HCT116 (cell line): ENCODE measurements around the gene SUZ12. TPM values are rescaled to one million over a fixed set of nuclear protein-coding genes. Genes with fewer than 3 reads are reported as not detected.
"Not testable (repeated sequence)": the region's sequence is repeated elsewhere in the genome, so short reads cannot be mapped to it uniquely, and the experiment has no call there.

Source experiments
- ATAC-seq: fragments of 200-7000 bp; cut with Tn5 transposase; 2 replicates; pipeline ENCODE4 v1.9.1; 2020; ENCODE audit warnings: mild to moderate bottlenecking, moderate library complexity
- BruUV-seq: library from RNA; stranded (reverse); fragments of 400-500 nt; replicated peaks from 2 replicates; lab custom pipeline; 2021; lab: Mats Ljungman, UMichigan
- CTCF ChIA-PET: fragments of 300-600 bp; sonication (Branson Sonifier 250); formaldehyde crosslinking; loops from one replicate; lab custom pipeline; 2021; ENCODE audit warnings: antibody characterized with exemption; lab: Charles Lee
- POLR2A ChIA-PET: fragments of 300-600, 350-600 bp; sonication (Branson Sonifier 250); formaldehyde crosslinking; loops from one replicate; lab custom pipeline; 2021; ENCODE audit warnings: antibody characterized with exemption; lab: Charles Lee
- RAD21 ChIA-PET, 2 experiments: fragments of 300-600 bp; sonication (Branson Sonifier 250); formaldehyde crosslinking; loops; one replicate each; lab custom pipeline; 2023; ENCODE audit warnings: low total read pairs in 2 of 2; ENCODE audit not compliant: uncharacterized antibody in 2 of 2, unreplicated experiment in 2 of 2, low non-redundant PET in 1 of 2; lab: Charles Lee
- DNase-seq: peaks from one replicate; pipeline ENCODE4 v3.0.0-alpha.2; 2010; ENCODE audit warnings: low read depth, low spot score
- H2AFZ ChIP-seq: fragments of 200-600 bp; shearing (Covaris generic), sonication (generic); 2 replicates; pipeline ENCODE4 v1.6.1; 2017; ENCODE audit warnings: low read depth, mixed run types, mixed read lengths, antibody characterized with exemption, low read length; ENCODE audit not compliant: poor library complexity, severe bottlenecking
- H3K27ac ChIP-seq: 2 replicates; pipeline ENCODE4 v1.5.1; 2012; ENCODE audit warnings: low read depth, low read length
- H3K27me3 ChIP-seq: fragments of 200-600 bp; sonication (generic); 2 replicates; pipeline ENCODE4 v1.6.1; 2016; ENCODE audit warnings: mixed run types, low read length, mixed read lengths; ENCODE audit not compliant: insufficient read depth
- H3K36me3 ChIP-seq, 2 experiments: fragments of 200-500 bp in 1 of 2; fragments of 200-600 bp in 1 of 2; sonication (Bioruptor generic) in 1 of 2; sonication (generic) in 1 of 2; 2 replicates each; pipeline versions ENCODE4 v1.5.1 to v1.6.1; 2014 to 2016; ENCODE audit warnings: low read length in 2 of 2, inconsistent platforms in 1 of 2, mixed read lengths in 1 of 2, mixed run types in 1 of 2; ENCODE audit not compliant: insufficient read depth in 2 of 2, control insufficient read depth in 1 of 2
- H3K4me1 ChIP-seq, 2 experiments: fragments of 200-600 bp in 1 of 2; sonication (generic) in 1 of 2; 2 replicates each; pipeline versions ENCODE4 v1.5.1 to v1.6.1; 2012 to 2017; ENCODE audit warnings: low read length in 2 of 2, inconsistent platforms in 1 of 2, mild to moderate bottlenecking in 1 of 2, mixed read lengths in 1 of 2, mixed run types in 1 of 2, moderate library complexity in 1 of 2; ENCODE audit not compliant: insufficient read depth in 2 of 2, control insufficient read depth in 1 of 2
- H3K4me2 ChIP-seq: fragments of 200-600 bp; sonication (generic); 2 replicates; pipeline ENCODE4 v1.6.1; 2017; ENCODE audit warnings: mixed run types, low read length, mixed read lengths
- H3K4me3 ChIP-seq, 2 experiments: fragments of 200-600 bp in 1 of 2; sonication (generic) in 1 of 2; replicated peaks in 1 of 2; 2 replicates each; pipeline ENCODE4 v1.5.1; 2011 to 2016; ENCODE audit warnings: low read length in 2 of 2, control low read depth in 1 of 2, low read depth in 1 of 2, mild to moderate bottlenecking in 1 of 2, mixed read lengths in 1 of 2, mixed run types in 1 of 2
- H3K79me2 ChIP-seq: fragments of 200-600 bp; sonication (generic); 2 replicates; pipeline ENCODE4 v1.6.1; 2017; ENCODE audit warnings: mild to moderate bottlenecking, mixed run types, low read length, moderate library complexity, mixed read lengths; ENCODE audit not compliant: insufficient read depth
- H3K9ac ChIP-seq: fragments of 200-600 bp; sonication (generic); 2 replicates; pipeline ENCODE4 v1.6.1; 2016; ENCODE audit warnings: low read length, mixed read lengths
- H3K9me2 ChIP-seq: fragments of 200-600 bp; sonication (generic), shearing (Covaris generic); 2 replicates; pipeline ENCODE4 v1.6.1; 2017; ENCODE audit warnings: mixed run types, mild to moderate bottlenecking, moderate library complexity; ENCODE audit not compliant: insufficient read depth
- H3K9me3 ChIP-seq, 2 experiments: fragments of 200-500 bp in 1 of 2; fragments of 200-600 bp in 1 of 2; sonication (Bioruptor generic) in 1 of 2; sonication (generic) in 1 of 2; 2 replicates each; pipeline ENCODE4 v1.6.1; 2014 to 2017; ENCODE audit warnings: low read length in 2 of 2, mixed read lengths in 2 of 2, inconsistent platforms in 1 of 2, low read depth in 1 of 2, mild to moderate bottlenecking in 1 of 2, mixed run types in 1 of 2, moderate library complexity in 1 of 2; ENCODE audit not compliant: control insufficient read depth in 1 of 2, insufficient read depth in 1 of 2
- H4K20me1 ChIP-seq: fragments of 200-600 bp; sonication (generic), shearing (Covaris generic); 2 replicates; pipeline ENCODE4 v1.6.1; 2017; ENCODE audit warnings: mixed run types, mild to moderate bottlenecking, moderate library complexity; ENCODE audit not compliant: insufficient read depth
- EGR1 ChIP-seq: IDR thresholded peaks from 2 replicates; pipeline ENCODE4 v1.6.1; 2012; ENCODE audit warnings: low read depth
- EZH2 ChIP-seq: fragments of 200-600 bp; sonication (generic); IDR thresholded peaks from 2 replicates; pipeline ENCODE4 v1.6.1; 2017; ENCODE audit warnings: antibody characterized with exemption, mixed run types
- EZH2phosphoT487 ChIP-seq: fragments of 200-600 bp; IDR thresholded peaks from 2 replicates; pipeline ENCODE4 v1.6.1; 2018; ENCODE audit warnings: antibody characterized with exemption, borderline replicate concordance
- POLR2A ChIP-seq: IDR thresholded peaks from 2 replicates; pipeline ENCODE4 v1.7.0; 2011; ENCODE audit warnings: borderline replicate concordance; ENCODE audit not compliant: insufficient read depth, insufficient read length; ENCODE audit errors: extremely low read depth
- POLR2AphosphoS5 ChIP-seq: IDR thresholded peaks from 2 replicates; pipeline ENCODE4 v1.6.1; 2011; ENCODE audit warnings: mild to moderate bottlenecking, low read depth, low read length, moderate library complexity
- SP1 ChIP-seq: IDR thresholded peaks from 2 replicates; pipeline ENCODE4 v1.6.1; 2012; ENCODE audit warnings: low read depth
- SRF ChIP-seq: IDR thresholded peaks from 2 replicates; pipeline ENCODE4 v1.6.1; 2012; ENCODE audit warnings: low read depth
- TCF7L2 ChIP-seq: IDR thresholded peaks from 2 replicates; pipeline ENCODE4 v1.7.0; 2011; ENCODE audit warnings: borderline replicate concordance, inconsistent platforms; ENCODE audit not compliant: insufficient read depth, insufficient read length; ENCODE audit errors: extremely low read depth
- ZFX ChIP-seq: fragments of 450-650 bp; IDR thresholded peaks from 2 replicates; pipeline ENCODE4 v1.6.1; 2017
- ZNF274 ChIP-seq: fragments of 200-500 bp; sonication (Bioruptor generic); IDR thresholded peaks from 2 replicates; pipeline ENCODE4 v1.6.1; 2014; ENCODE audit warnings: mild to moderate bottlenecking, low read depth, low read length, inconsistent platforms
- intact Hi-C: fragments of 100-400 bp; cut with micrococcal nuclease; formaldehyde crosslinking; loops from 2 replicates; pipeline ENCODE4 v1.10.0; 2022
- total RNA-seq: library from RNA; stranded (reverse); gene quantifications from one replicate; pipeline ENCODE4 v1.2.1, GENCODE V29; 2021; ENCODE audit not compliant: unreplicated experiment
- TF ChIP-seq, protein P1 (sequence below): IDR thresholded peaks from 2 replicates; pipeline ENCODE4 v1.6.1; 2011; ENCODE audit warnings: mild to moderate bottlenecking, low read length, moderate library complexity; ENCODE audit not compliant: insufficient replicate concordance; ENCODE audit errors: extremely low read depth
- TF ChIP-seq, protein P2 (sequence below), 3 experiments: fragments of 200-600 bp in 1 of 3; sonication (generic) in 1 of 3; IDR thresholded peaks in 2 of 3; conservative IDR thresholded peaks in 1 of 3; 2 replicates each; pipeline ENCODE4 v1.5.1; 2012 to 2017; ENCODE audit warnings: low read depth in 2 of 3, low read length in 2 of 3, antibody characterized with exemption in 1 of 3, borderline replicate concordance in 1 of 3, control low read depth in 1 of 3, mild to moderate bottlenecking in 1 of 3, mixed read lengths in 1 of 3, mixed run types in 1 of 3, moderate library complexity in 1 of 3; ENCODE audit not compliant: insufficient read depth in 1 of 3
- TF ChIP-seq, protein P3 (sequence below): IDR thresholded peaks from 2 replicates; pipeline ENCODE4 v1.6.1; 2012

SUZ12 gene
- total RNA-seq, 1 experiment from 2014 or later: 44.9 TPM

DNA sequence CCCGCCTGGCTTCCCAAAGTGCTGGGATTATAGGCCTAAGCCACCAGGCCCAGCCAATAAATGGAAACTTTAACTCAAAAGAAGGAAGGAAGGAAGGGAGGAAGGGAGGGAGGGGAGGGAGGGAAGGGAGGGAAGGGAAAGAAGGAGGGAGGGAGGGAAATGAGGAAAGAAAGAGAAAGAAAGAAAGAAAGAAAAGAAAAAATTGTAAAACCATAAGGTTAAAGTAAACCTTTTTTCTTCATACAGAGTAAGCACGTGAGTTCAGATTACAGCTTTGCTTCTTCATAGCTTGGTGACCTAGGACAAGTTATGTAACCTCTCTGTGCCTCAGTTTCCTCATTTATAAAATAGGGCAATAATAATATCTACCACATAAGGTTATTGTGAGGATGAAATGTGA lies 96.4 kb downstream of the SUZ12 start:
- no peaks in the 10 kb centered on the region for H3K9me3 ChIP-seq
- no peaks in the 10 kb centered on the region for H3K27me3 ChIP-seq
- ChIA-PET POLR2A (interaction anchor here (0.7 kb wide), 1 partner anchor 681 kb away, joined by 3 read pairs; no protein-coding TSS in a partner anchor), RAD21 (no interaction called here), CTCF (no interaction called here)
- DNase-seq (no peak), ATAC-seq (no peak)
- no peak overlapping the region for H3K4me3 ChIP-seq
- no peaks in the 10 kb centered on the region for H3K9me2 ChIP-seq
- H4K20me1 ChIP-seq: no peaks in the 10 kb centered on the region
- no peaks in the 10 kb centered on the region for H3K4me1 ChIP-seq
- TF ChIP-seq, protein P1, sequence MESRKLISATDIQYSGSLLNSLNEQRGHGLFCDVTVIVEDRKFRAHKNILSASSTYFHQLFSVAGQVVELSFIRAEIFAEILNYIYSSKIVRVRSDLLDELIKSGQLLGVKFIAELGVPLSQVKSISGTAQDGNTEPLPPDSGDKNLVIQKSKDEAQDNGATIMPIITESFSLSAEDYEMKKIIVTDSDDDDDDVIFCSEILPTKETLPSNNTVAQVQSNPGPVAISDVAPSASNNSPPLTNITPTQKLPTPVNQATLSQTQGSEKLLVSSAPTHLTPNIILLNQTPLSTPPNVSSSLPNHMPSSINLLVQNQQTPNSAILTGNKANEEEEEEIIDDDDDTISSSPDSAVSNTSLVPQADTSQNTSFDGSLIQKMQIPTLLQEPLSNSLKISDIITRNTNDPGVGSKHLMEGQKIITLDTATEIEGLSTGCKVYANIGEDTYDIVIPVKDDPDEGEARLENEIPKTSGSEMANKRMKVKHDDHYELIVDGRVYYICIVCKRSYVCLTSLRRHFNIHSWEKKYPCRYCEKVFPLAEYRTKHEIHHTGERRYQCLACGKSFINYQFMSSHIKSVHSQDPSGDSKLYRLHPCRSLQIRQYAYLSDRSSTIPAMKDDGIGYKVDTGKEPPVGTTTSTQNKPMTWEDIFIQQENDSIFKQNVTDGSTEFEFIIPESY: no peak
- TF ChIP-seq ZNF274: no peak
- no peak for TF ChIP-seq POLR2AphosphoS5
- no peak for TF ChIP-seq ZFX
- no peak for TF ChIP-seq EZH2phosphoT487
- TF ChIP-seq EZH2: no peak
- TF ChIP-seq EGR1: no peak
- no peak for TF ChIP-seq POLR2A
- TF ChIP-seq, protein P2, sequence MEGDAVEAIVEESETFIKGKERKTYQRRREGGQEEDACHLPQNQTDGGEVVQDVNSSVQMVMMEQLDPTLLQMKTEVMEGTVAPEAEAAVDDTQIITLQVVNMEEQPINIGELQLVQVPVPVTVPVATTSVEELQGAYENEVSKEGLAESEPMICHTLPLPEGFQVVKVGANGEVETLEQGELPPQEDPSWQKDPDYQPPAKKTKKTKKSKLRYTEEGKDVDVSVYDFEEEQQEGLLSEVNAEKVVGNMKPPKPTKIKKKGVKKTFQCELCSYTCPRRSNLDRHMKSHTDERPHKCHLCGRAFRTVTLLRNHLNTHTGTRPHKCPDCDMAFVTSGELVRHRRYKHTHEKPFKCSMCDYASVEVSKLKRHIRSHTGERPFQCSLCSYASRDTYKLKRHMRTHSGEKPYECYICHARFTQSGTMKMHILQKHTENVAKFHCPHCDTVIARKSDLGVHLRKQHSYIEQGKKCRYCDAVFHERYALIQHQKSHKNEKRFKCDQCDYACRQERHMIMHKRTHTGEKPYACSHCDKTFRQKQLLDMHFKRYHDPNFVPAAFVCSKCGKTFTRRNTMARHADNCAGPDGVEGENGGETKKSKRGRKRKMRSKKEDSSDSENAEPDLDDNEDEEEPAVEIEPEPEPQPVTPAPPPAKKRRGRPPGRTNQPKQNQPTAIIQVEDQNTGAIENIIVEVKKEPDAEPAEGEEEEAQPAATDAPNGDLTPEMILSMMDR (IDR thresholded peaks at IDR 0.05 in 2 of 3, conservative IDR thresholded peaks at IDR 0.05 in 1 of 3; ENCODE audit: borderline replicate concordance in 1 of 3, insufficient read depth in 1 of 3, low read depth in 2 of 3, low read length in 2 of 3): no peak
- TF ChIP-seq SRF: no peak
- TF ChIP-seq, protein P3, sequence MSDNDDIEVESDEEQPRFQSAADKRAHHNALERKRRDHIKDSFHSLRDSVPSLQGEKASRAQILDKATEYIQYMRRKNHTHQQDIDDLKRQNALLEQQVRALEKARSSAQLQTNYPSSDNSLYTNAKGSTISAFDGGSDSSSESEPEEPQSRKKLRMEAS: no peak
- no peak for TF ChIP-seq SP1
- no peak for TF ChIP-seq TCF7L2
- H3K36me3 ChIP-seq: peaks cover 0 to 3% of the 10 kb centered on the region in 2 experiments; a peak in 2 of 4 replicates
- BruUV-seq: no TSS peak
- H3K9ac ChIP-seq: no peak overlapping the region
- intact Hi-C loops: no loop called here
- no peak overlapping the region for H3K4me2 ChIP-seq
- H3K79me2 ChIP-seq: no peaks in the 10 kb centered on the region
- no peak overlapping the region for H3K27ac ChIP-seq
- H2AFZ ChIP-seq: no peak overlapping the region

DNA sequence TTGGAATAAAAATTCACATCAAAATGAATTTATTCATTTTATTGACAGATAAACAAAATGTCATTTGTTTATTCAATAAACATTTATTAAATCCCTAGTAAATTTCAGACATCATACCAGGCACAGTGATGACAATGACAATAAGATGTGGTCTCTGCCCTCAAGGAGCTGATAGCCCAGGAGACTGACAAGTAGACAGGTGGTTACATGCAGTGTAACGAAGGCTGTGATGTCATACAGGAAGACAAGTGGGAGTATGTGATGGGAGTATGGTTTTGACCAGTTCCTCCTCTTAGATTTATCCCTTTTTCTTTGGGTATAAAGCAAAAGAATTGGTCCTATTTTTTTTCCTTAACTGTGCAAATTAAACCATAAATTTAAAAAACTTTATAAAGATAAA lies 97.0 kb downstream of the SUZ12 start:
- H3K9me2 ChIP-seq, DNase-seq, H3K27ac ChIP-seq, H3K9me3 ChIP-seq, H4K20me1 ChIP-seq, H3K79me2 ChIP-seq, H3K4me3 ChIP-seq, ATAC-seq, intact Hi-C loops, H3K36me3 ChIP-seq, BruUV-seq, H3K27me3 ChIP-seq, H3K4me1 ChIP-seq, H2AFZ ChIP-seq, RAD21 ChIA-PET, H3K9ac ChIP-seq, H3K4me2 ChIP-seq, CTCF ChIA-PET: not testable (repeated sequence)
- POLR2A ChIA-PET: interaction anchor here (0.7 kb wide), 1 partner anchor 682 kb away, joined by 3 read pairs; no protein-coding TSS in a partner anchor
